Liver (tissue), 3 donors: ENCODE data around the gene CDRT4.

Source experiments
- CTCF ChIP-seq: fragments of 150-350 bp; IDR thresholded peaks from 2 replicates; pipeline ENCODE4 v1.5.1; 2017; ENCODE audit warnings: improper control_type of control experiment, low read depth, low read length; ENCODE audit not compliant: missing input control
- EGR1 ChIP-seq, 2 donors: IDR thresholded peaks; 2 replicates each; pipeline ENCODE4 v1.6.1; 2016 to 2018; ENCODE audit warnings: antibody characterized with exemption in 2 of 2, low read depth in 2 of 2
- HNF4G ChIP-seq: IDR thresholded peaks from 2 replicates; pipeline ENCODE4 v1.6.1; 2016; ENCODE audit warnings: antibody characterized with exemption
- RAD21 ChIP-seq, 2 donors: IDR thresholded peaks; 2 replicates each; pipeline ENCODE4 v1.6.1; 2016; ENCODE audit warnings: antibody characterized with exemption in 2 of 2, mild to moderate bottlenecking in 2 of 2
- REST ChIP-seq: IDR thresholded peaks from 2 replicates; pipeline ENCODE4 v1.6.1; 2016; ENCODE audit warnings: antibody characterized with exemption, mild to moderate bottlenecking
- SP1 ChIP-seq: IDR thresholded peaks from 2 replicates; pipeline ENCODE4 v1.6.1; 2018; ENCODE audit warnings: antibody characterized with exemption, mild to moderate bottlenecking
- TAF1 ChIP-seq: conservative IDR thresholded peaks from 2 replicates; pipeline ENCODE4 v1.6.1; 2016; ENCODE audit warnings: antibody characterized with exemption, mild to moderate bottlenecking
- YY1 ChIP-seq: IDR thresholded peaks from 2 replicates; pipeline ENCODE4 v1.6.1; 2016; ENCODE audit warnings: antibody characterized with exemption, mild to moderate bottlenecking
- donor health status: healthy.
- donor health status: healthy.

- TF ChIP-seq CTCF (no peak), RAD21 (IDR thresholded peaks at IDR 0.05) (no peak), HNF4G (no peak), REST (no peak), YY1 (no peak), SP1 (no peak), TAF1 (no peak), EGR1 (IDR thresholded peaks at IDR 0.05; ENCODE audit: low read depth in 2 of 2) (no peak)
These were observed 15.7 kb downstream of the CDRT4 start for GRCh38 chr17:15451680-15452079.
